CD4-positive, alpha-beta T cell treated with Interferon alpha-2 for 1 hour (primary cell): Measurements from ENCODE around the gene NR2C1.
A peak's percentile ranks its signal among the peaks of the same experiment; 100 is the strongest.

Experiments
- DNase-seq, 2 donors: peaks; one replicate each; pipeline ENCODE4 v3.0.0-alpha.2; 2020 to 2022

Gene NR2C1

DNA sequence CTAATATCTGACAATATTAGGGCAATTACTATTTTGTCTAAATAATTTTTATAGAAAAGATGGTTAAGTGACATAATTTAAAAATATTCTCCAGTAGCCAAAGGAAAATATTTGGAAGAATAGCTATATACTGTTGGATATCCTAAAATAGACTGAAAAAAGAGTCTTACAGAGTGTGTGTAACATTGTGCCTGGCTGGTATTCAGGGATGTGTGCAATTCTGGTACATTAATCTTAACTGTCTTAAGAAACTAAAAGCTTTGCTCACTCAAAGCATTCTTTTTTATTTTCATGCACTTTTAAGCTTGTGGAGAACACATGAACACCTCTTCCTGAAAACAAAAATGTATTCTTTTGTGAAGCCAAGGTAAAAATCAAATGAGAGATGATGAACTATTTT, 10.1 kb upstream of the NR2C1 start:
- DNase-seq, result no peak

DNA sequence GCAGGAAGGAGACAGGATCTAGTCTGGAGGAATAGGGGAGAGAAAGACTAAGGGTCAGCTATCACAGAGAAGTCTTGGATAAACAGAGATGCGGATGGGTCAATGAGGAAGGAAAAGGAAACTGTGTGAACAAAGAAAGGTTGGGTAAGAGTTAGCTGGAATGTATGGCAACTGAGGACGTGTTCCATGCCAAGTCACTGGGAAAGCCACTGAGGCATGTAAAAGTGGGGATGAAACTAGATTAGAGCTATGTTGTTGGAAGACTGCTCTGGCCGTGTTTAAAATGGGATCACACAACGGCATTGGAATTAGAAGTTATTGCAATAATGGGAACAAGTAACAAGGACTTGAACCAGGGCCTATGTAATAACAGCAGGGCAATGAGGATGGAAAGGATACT, 3.9 kb upstream of the NR2C1 start:
- DNase-seq, result no peak

DNA sequence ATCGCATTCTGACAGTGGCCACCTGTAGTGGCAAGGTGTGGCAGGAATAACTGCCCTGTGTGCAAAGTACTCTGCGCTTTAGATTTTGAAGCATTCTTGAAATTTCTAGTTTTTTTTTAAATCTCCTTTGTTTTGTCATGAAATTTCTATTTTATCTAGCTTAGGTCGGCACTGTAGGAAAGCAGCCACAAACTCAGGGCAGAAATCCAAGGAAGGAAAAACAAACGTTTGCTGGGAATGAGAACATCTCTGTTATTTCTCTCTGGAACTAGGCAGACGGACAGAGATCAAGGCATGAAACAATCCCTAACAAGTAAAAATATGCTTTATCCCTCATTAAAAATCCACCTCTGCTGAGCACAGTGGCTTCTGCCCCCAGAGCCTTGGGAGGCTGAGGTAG, 1.3 kb upstream of the NR2C1 start:
- DNase-seq, result no peak

DNA sequence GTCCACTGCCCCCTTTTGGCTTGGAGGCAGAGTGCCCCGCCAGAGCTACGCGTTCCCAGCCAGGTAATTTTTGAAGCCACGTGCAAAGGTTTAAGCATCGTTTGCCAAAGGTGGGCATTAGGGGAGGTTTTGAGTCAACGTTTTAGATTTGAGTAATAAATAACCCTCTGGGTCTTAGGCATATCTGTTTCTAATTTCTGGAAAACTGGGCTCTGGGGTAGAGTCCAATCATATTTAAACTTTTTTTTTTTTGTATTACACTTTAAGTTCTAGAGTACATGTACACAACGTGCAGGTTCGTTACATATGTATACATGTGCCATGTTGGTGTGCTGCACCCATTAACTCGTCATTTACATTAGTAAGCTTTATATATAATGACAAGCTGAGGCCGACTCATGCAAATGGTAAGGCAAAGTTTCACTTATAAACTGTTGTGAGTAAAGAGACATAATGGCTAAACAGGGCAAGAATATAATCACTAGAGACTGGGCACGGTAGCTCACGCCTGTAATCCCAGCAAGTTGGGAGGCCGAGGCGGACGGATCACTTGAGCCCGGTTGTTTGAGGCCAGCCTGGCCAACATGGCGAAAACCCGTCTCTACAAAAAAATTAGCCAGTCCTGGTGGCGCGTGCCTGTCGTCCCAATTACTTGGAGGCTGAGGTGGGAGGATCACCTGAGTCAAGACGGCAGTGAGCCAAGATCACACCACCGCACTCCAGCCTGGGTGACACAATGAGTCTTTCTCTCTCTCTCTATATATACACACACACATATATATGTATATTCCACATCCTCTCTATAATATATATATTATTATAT, 491 bp upstream of the NR2C1 start:
- no peak for DNase-seq

DNA sequence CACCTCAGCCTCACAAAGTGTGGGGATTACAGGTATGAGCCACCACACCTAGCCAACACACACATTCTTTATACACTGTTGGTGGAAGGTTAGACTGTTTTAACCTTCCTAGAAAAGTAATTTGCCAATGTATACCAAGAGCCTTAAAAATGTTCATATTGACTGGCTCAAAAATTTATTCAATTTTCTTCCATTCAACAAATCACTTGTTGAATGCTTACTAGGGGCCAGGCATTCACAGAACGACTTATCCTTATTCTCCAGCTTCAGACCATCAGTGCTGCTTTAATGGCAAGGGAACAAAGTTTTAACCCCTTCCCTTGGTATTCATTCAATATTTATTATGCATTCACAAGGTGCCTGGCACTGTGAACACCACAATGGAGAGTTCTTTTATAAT, 3.0 kb downstream of the NR2C1 start:
- no peak for DNase-seq

DNA sequence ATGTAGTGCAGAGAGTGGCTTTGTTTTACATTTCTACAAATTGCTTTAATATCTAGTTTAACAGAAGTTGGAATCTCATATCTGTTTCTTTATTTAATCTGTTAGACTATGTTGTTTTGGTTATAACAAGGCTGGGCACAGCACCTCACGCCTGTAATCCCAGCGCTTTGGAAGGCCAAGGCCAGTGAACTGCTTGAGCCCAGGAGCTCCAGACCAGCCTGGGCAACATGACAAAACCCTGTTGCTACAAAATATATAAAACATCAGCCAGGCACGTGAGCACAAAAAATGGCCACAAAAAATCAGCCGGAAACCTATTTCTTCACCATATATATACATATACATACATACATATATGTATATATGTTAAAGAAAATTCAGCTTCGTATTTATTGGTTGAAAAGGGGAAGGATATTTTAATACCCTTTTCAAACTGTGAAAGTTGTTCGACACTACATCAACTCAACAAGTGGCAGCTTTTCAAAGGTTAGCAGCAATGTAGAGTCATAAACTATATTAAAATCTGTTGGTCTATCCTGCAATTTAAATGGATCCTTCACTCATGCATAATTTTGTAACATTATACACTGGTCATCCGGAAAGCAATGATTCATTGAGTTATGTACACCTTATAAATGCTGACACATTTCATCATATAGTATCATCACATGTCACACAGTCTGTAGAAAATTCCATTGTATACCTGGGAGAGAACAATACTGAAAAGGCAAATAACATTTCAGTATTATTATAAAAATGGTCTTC, 7.1 kb downstream of the NR2C1 start:
- DNase-seq, result no peak

DNA sequence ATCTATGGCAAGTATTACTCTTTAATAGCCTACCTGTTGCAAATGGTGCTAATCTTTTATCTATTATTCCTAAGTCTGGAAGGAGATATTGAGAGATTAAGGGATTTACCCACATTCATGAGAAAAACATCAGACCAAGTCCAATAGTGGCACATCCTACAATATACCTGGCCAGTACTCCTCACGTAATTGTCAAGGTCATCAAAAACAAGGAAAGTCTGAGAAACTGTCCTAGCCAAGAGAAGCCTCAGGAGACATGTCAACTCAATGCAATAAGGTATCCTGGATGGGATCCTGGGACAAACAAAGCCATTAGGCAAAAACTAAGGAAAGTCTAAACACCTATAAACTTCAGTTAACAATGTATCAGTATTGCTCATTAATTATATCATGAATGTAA, 12.5 kb downstream of the NR2C1 start:
- no peak for DNase-seq

DNA sequence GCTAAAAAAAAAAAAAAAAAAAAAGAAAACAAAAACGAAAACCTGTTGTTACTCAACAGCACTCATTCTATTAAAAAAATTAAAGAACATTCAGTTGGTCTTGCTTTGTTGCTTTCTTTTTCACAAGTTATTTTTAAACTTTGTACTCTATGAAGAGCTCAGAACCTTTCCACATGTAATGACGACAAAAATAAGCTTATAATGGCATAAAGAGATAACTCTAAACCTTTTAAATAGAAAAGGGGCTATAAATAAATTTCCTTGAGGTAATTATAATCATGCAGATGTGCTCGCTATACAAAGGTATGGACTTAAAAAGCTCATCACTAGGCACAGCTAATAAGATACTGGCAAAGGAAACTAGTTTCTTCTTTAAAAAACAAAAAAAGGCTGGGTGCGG, 13.4 kb downstream of the NR2C1 start:
- no peak for DNase-seq

DNA sequence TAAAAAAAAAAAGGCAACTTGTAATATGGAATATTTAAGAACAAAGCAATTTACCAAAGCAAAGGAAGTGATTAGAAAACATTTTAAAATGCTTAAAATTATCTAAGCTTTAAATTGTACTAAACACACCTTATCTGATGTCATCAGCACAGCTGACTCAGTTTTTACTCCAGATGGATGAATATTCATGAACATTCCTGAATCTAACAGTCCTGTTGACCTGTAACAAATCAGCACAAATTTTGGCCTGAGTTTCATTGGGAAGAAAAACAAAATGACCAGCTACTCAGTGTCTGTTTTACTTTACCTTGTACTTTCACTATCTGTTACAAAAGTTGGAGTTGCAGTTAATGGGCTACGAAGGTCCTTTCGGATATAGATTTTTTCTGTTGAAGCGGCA, 16.0 kb downstream of the NR2C1 start:
- DNase-seq, result no peak

DNA sequence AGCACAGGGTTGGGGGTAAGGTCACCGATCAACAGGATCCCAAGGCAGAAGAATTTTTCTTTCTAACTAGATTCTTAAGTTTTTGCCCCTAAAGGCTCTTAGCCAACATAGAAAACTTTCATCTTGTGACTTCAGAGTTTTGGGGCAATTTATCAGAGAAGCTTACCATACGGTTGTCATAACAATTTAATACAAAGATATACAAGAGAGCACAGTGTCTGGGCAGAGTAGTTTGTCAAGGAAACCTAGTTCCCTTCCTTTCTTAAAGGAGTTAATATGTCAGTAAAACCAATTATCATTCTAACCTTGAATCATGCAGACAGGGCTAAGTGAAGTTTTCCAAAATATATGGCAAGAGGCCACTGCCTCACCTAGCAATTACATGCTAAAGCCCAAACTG, 18.4 kb downstream of the NR2C1 start:
- DNase-seq, result no peak

DNA sequence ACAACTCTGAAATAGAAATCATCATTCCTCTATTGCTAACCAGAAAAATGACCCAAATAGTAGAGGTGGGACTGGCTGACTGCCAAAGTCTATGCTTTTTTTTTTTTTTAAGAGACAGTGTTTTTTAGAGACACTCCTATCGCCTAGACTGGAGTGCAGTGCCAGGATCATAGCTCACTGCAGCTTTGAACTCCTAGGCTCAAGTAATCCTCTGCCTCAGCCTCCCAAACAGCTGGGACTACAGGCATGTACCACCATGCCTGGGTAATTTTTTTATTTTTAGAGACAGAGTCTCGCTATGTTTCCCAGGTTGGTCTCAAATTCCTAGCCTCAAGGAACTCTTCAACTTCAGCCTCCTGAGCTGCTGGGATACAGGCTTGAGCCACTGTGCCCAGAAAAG, 19.2 kb downstream of the NR2C1 start:
- no peak for DNase-seq

DNA sequence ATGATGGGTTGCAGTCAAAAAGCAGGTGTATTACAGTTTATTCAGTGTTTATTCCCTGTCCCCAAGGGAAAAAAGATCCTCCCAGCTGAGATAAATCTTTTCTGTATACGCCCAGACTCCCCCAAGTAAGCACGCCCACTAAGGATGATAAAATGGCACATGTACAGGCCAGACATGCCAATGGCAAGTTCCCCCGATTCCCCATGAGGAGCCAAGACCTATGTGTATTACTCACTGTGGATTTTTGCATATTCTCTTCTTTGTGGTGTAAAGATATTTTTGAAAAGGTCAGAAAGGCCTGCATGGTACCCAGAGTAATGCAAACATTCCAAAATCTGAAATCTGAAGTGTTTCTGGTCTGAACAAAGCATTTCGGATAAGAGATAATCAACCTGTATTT, 22.2 kb downstream of the NR2C1 start:
- DNase-seq, result no peak

DNA sequence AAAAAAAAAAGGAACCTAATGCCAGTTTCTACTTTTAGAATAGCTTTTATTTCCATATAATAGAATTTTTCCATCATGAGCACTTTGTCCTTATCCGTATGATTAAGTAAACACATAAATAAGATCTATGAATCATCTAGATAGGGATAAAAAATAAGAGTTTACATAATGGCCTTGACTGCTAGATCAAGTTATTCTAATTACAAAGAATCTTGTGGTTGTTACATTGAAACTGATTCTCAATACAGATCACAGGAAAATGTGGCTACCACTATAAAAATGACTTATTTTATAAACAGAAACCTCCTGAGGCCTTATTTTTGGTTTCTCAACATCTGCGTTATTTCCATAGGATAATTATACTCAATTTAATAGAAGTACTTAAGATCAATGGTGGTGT, 35.5 kb downstream of the NR2C1 start:
- DNase-seq, result no peak

DNA sequence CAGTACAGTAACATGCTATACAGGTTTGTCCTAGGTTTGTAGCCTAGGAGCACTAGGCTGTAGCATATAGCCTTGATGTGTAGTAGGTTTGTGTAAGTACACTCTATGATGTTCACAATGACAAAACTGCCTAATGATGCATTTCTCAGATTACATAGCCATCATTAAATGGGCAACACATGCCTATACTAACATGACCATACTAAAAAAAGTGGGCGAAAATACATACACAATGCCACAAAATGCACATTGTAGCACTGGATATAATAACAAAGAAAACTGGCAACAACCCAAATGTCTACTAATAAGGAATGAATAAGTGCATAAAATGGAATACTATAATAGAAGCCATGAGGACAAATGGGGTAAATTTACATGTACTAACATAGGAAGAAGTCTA, 38.7 kb downstream of the NR2C1 start:
- no peak for DNase-seq

DNA sequence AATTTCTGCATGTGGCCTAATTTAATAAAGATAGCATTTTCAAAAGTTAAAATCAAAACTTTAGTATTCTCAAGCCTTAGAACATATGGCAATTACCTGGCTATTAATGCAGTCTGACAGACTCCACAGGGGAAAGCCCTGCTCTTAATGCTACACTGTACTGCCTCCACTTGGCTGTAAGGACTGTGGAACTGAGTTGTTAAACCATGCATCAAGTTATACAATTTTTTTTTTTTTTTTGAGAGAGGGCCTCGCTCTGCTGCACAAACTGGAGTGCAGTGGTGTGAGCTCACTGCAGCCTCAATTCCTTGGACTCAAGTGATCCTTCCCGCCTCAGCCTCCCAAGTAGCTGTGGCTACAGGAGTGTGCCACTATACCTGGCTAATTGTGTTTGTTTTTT, 50.9 kb downstream of the NR2C1 start:
- DNase-seq, result no peak

DNA sequence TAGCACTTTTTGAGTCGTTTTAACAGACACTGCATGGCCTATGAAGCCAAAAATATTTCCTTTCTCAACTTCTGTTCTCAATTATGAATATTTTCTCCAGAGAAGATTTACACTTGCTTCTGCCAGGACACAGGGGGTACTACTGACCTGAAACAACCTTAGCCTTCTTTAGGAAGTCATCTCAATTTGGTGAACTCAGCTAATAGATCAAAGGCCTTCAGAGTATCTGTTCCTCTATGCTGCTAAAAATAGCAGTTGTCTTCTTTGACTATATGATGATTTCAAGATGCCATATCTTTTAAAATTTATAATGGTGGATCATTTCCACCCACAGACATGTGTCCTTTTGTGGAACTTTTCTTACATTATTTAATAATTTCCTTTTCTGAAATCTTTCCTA, 55.9 kb downstream of the NR2C1 start:
- no peak for DNase-seq

DNA sequence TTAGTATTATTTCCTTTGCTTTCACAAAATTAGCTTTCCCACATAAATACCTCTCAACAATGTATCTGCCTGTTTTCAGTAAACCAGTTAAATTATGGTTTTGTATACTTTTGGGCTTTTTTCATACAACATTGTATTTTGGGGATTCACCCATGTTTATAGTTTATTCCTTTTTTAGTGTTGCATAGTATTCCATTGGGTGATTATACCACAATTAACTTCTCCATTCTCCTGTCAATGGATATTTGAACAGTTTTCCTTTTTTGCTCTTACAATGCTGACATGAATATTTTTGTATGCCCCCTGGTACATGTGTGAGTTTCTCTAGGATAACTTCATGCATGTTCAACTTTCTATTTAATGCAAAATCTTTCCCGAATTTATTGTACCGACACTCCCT, 57.3 kb downstream of the NR2C1 start:
- no peak for DNase-seq

DNA sequence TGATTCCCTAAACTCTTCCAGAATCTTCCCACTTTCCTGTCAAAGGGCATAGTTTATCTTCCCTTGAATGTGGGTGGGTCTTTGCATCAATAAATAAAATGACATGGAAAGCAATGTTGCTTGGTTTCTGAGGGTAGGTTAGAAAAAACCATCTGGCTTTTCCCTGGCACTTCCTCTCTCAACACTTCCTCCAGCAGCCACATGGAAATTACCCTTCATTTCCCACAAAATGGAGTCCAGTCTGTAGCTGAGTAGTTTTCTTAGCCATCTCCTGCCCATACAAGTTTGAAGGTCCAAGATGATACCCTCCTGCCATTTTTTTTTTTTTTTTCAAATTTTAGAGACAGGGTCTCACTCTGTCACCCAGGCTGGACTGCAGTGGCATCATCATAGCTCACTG, 58.9 kb downstream of the NR2C1 start:
- no peak for DNase-seq

DNA sequence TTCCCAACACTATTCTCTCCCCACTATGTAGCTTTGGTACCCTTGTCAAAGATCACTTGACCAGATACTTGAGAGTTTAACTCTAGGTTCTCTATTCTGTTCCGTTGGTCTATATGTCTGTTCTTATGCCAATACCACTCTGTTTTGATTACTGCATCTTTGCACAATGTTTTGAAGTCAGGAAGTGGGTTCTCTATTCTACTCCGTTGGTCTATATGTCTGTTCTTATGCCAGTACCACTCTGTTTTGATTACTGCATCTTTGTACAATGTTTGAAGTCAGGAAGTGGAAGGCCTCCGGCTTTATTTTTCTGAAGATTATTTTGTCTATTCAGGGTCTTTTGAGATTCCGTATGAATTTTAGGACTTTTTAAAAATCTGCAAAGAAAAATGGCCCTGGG, 67.2 kb downstream of the NR2C1 start:
- no peak for DNase-seq

DNA sequence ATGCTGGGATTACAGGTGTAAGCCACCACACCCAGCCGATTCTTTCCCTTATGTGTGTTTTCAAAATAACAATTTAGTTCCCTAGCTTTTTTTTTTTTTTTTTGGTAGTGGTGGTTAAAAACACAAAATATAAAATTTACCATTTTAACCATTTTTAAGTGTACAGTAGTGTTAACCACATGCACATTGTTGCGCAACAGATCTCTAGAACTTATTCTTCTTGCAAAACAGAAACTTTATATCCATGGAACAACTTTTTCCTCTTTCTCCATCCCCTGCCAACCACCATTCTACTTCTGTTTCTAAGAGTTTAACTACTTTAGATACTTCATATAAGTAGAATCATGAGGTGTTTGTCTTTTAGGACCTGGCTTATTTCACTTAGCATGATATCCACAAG, 68.8 kb downstream of the NR2C1 start:
- DNase-seq, result no peak

DNA sequence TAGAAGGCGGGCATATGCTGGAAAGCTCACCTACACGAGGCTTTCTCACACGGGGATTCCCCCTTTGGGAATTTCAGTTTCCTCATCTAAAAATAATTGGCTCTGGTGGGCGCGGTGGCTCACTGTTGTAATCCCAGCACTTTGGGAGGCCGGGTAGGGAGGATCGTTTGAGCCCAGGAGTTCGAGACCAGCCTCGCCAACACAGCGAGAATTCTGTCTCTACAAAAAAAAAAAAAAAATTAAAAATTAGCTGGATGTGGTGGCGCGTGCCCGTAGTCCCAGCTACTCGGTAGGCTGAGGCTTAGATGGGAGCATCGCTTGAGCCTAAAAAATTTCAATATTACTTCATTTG, 69.5 kb downstream of the NR2C1 start:
- DNase-seq, result no peak

DNA sequence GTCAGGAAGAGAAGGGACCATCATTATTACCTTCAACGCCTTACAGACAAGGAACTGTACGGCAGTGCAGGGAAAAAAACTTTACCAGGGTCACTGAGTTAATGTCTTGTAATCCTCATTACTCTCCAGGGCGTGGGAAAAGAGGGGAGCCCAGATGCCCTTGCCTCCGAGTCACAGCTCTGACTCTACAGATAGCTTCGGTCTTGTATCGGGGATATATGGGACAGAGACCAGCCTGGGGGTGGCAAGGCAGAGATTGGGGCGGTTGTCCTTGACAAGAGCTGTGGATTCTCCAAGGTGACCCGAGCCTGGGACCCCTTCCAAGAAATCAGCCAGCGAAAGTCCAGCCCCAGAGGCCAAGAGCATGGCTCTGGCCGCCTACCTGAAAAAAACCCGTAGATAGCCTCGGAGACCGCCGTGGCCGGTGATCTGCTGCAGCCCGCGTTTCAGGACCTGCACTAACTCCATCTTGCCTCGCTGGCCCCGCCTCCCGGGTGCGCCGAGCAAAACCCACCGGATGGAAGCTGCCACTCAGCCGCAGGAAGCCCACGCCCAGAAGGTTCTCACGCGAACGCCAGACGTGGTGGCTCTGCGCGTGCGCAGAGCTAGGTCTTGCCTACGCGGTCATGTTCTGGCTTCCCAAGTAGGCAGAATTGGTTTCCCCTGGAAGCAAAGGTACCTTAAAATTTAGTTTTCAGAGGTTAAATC, 70.1 kb downstream of the NR2C1 start, which contains the start of gene NDUFA12:
TSS of gene NDUFA12 (minus strand) at position 485 of the 708 bp plus-strand sequence. CDS start at position 468, 17 bp downstream.
- peak; percentile 94 to 95 for DNase-seq

DNA sequence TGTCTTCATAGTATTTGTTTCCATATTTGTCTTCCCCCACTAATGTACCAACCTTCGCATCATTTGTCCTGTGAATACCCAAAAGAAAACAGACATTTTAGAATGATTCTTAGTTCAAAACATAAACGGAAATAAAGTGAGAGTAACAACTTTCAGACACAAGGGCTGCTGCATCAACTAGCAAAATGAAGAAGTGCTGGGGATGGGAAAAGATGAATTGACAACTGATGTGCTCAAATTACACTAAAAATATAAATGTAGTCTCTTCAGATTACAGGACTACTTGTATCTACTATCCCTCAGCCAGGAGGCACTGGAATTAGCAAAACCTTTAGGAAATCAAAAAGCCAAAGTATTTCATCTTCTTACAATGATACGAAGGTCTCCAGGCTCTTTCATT, 70.7 kb downstream of the NR2C1 start:
- DNase-seq, result no peak

DNA sequence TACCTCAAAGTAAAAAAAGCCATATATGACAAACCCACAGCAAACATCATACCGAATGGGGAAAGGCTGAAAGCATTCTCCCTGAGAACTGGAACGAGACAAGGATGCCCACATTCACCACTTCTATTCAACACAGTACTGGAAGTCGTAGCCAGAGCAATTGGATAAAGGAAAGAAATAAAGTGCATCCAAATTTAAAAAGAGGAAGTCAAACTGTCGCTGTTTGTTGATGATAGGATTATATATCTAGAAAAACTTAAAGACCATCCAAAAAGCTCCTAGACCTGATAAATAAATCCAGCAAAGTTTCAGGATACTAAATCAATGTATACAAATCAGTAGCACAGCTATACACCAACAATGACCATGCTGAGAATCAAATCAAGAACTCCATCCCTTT, 75.1 kb downstream of the NR2C1 start:
- DNase-seq, result no peak
